Right renal cortex interstitium (tissue), 3 donors: ENCODE measurements around the gene ALCAM. TPM values are rescaled to one million over a fixed set of nuclear protein-coding genes. Genes with fewer than 3 reads are reported as not detected.

Experiments used
- DNase-seq, 3 donors: peaks; one replicate each; pipeline ENCODE4 v3.0.0-alpha.2; 2013; ENCODE audit warnings: low read depth in 3 of 3, low spot score in 2 of 3
- polyA plus RNA-seq, 3 donors: library from polyadenylated mRNA; unstranded; fragments of 120-200 nt; gene quantifications; one replicate each; pipeline ENCODE4 v1.2.1, GENCODE V29; 2013; ENCODE audit not compliant: insufficient read length in 3 of 3

ALCAM gene
- polyA plus RNA-seq, 3 donors, result 141 to 148 (median 143) TPM

DNA sequence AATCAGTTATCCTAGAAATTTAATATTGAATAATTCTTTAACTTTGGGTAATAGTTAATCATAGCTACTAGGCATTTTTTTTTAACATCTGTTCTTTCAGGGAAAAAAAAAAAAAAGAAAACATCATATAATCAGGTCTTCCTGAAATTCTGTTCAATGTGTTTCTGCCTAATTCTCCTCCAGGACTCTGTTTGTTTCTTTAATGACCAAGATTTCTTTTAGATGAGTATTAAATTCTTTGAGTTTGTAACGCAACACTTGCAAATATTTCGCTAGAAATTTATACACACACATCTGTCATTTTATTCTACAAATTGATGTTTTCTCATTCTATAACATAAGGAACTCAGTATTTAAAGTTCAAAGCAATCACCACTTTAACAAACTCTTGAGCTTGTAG, 56.7 kb downstream of the ALCAM start:
- no peak for DNase-seq

DNA sequence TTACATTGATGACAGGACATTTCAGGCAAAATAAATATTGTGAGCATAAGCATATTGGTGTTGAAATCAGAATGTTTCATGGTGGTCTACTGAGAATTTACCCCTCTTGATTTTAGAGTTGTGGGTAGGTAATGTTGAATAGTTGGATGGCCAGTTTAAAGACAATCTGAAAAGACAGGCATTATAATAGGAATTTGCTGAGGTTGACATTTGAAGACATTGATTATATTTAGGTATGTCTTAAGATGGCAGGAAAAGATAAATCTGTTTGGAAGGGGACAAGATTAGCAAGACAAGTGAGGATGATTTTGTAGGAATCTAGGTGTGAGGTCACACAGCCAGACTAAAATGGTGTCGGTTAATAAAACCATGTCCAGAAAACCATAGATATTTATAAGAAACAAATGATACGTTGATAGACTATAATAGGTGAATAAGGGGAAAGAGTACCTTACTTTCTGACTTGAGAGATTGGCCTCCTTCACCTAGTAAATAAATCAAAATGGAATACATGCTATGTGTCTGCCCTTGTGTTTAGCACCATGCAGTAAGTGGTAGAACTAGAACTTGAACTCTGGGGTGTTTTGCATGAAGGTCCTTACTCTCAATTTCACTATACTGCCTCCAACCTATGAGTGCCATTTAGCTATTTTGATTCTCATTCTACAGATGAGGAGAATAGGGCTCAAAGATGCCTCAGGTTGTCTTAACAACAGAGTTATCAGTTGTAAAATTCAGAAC, 57.9 kb downstream of the ALCAM start:
- DNase-seq, result no peak

DNA sequence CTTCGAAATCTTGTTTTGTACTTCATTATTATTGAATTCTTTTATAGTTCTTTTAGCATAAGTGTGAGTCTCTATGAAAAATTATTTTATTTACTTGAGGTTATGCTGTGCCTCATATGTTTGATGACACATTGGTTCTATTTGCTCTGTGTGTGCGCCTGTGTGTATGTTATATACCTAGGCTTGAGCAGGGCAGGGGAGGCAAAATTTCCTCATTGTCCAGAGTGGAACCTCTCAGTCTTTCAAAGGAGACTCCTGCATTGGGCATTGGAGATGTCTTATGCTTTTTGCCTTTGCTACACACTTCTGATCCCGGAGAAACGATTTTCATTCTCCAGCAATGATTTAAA, 58.4 kb downstream of the ALCAM start:
- DNase-seq, result no peak

DNA sequence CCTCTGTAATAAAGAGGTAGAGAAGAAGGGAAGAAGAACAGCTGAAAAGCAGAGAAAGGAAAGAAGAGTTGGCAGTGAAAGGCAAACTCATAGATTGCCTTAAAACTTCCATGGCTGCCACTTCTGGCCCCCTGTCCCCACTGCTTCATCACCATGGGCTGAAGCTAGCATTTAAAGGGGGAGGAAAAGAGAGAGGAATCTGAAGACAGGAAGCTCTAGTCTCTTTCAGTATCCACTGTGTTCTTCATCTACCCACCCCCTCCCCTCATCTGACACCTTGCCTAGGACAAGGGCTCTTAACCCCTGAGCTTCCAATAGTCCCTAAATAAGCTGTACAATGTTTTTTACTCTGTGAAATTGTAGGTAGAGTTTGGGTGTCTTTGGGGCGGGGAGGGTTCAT, 60.6 kb downstream of the ALCAM start:
- no peak for DNase-seq

DNA sequence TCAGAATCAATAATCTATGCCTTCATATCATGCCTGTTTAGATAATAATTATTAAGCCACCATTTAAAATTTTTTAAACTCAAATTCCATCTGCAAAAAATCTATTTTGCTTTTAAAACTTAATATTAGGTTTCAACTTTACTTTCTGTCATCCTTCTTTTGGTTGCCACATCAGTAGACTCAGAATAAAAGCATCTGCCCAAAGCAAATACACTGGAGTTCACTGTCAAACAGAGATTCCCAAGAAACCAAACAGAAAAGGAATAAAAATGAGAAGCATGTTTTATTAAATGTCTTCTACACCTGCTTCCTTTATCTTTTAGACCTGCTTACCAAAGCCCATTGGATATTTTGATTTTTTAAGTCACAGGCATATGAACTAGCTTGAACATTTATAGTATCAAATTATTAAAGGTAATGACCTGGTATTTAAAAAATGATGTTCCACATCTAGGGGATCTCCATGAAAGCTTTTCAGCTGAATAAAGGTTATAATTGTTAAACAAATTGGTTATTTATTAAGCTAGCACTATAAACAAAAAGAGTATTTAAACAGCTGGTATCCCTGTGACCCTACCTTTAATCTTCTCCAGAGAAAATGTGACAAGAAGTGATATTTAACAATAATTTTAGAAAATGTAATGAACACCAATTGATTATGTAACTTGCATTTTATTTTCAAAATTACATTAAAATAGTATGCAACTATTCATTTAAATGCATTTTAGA, 62.5 kb downstream of the ALCAM start:
- DNase-seq, result no peak

DNA sequence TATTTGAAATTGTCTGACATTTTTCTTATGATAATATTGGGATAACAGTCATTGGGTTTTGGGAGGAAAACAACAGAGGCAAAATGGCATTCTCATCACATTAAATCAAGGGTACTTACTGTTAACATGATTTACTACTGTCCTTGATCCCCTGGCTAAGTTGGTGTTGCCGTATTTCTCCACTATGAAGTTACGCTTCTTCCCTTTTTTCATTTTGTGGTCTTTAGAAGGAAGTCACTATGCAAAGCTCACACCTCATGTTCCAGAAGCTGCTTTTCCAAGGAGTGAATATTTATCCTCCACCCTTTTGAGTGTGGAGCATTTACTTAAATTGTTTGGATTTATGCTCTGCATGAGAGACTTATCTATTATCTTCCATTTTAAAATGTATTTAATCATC, 63.7 kb downstream of the ALCAM start:
- DNase-seq, result no peak

DNA sequence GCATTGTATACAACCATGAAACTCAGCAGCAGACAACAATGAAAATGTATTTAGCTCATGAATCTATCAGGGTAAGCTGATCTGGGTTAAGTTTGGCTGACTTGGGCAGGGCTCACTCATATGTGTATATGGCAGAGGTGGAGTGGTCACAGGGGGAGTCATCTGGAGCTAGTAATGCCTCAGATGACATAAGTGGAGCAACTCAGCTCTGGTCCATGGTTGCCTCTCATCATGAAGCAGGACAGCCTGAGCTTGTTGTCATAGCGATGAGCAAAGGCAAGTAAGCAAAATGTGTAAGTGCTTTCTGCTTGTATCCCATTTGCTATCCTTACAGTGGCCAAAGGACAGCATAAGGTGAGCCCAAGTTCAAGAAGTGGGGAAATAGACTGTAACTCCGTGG, 64.5 kb downstream of the ALCAM start:
- DNase-seq, result no peak

DNA sequence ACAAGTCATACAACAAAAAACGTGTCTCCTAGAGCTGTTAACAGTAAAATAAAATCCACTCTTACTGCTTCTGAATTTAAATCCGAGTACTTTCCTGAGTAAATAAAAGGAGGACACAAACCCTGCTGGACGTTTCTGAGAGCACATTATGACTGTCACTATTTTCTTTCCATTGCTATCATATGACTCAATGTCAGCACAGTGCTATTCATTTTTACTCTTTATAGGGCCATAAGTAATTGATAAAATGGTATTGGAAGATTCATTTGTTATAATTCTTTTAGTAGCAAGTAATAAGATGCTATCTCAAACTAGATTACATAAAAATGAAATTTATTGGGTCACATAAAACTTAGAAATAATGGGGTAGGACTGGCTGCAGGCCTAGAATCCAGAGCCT, 68.6 kb downstream of the ALCAM start:
- no peak for DNase-seq

DNA sequence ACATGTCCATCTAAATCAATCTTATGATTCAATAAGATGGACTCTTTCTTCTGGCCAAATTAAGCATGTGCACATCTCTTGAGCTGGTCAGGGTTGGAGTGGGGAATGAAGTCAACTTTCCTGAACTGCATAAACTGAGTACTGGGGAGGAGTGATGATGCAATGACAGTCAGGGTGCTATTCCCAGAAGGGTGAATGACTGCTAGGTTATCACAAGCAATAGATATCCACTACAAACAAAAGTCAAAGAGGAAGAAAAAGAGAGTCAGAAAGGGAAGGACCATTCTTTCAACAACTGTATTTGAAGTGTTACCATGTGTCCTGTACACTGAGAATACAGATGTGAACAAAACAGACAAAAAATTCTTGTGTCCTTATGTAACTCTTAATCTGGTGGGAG, 70.0 kb downstream of the ALCAM start:
- no peak for DNase-seq

DNA sequence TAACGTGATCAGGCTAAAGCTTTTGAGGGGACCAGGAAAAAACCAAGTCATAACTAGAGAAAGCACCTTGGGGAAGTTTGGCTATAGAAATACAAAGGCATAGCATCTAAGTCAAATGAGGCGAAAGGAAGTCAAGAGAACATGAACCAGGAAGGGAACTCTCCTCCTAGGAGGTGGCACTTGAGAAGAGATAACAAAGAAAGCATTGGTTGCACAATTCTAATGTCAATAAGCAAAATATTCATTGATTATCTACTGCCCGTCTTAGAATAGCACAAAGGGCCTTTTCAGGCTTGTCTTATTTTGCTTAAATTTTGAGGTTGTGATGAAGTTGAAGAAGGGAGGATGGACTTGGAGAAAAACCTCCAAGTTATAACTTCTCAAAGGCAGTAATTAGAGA, 73.4 kb downstream of the ALCAM start:
- DNase-seq, result no peak

DNA sequence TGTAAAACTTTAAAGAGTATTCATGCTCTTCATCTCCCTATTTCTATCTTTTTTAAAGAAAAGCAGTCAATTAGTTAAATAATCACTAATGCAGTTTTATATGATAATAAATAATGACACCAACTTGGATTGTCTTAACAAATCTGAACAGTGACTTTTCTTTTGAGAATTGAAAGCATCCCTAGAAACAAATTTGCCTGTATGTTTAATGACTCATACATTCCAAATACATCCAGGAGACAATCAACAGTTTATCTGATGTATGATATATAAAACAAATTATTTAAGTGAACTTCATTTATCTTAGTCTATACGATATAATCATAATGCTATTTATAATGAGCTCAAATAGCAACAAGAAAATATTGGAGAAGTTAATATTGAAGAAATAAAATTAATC, 78.0 kb downstream of the ALCAM start:
- DNase-seq, result no peak

DNA sequence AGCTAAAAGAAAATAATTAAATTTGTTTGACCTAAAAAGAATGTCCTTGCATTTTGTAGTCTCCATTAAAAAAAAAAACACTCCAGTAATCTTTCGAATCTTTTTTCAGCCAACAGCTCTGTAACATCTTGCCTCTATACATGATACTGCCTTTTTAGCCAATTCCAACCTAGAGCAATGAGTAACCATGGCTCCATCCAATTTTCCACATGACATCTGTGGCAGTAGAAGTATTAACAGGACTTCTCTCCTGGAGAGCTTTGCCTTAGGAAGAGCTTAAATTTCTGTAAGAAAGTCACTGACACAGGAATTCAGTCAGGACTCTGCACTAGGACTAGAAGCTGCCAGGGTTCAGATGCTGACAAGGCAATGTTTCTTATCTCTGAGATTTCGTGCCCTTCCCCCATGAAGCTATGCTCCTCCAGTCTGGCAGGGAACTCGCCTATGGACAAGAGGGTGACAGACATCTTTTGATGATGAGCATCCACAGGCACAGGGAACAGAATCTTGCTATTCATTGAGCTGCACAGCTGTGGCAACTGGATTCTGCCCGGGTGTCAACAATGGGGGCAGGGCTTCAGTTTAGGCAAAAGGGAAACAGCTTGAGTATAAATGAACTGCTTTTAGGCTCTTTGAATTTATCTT, 81.8 kb downstream of the ALCAM start:
- no peak for DNase-seq

DNA sequence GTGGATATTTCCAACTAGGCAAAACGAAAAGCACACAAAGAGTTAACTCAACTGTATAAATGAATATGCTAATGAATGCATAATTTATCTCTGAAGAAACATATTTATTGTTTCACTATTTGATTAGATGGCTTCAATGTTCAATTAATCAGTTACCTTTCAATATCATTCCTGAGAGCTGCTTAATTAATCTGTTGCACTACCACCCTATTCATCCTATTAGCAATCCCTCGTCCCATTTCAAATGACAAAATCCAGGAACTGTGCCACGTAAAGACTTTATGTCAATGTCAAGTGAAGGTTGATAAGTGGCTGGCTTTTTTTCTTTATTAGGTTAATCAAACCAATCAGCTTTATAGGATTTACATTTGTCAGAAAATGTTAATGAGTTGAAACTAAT, 82.7 kb downstream of the ALCAM start:
- no peak for DNase-seq

DNA sequence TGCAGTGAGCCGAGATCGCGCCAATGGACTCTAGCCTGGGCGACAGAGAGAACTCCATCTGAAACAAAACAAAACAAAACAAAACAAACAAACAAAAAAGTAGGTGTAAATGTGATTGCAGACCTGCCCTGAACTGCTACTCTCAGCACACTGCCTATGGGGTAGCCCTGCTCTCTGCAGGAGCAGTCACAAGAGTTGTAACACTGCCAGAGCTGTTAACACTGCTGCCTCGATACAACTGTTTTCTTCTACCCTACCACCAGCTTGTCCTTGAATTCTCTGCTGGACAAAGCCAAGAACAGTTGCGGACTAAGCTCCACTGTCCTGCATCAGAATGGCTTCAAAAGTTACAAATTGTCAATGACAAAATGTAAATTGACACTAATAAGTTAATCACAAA, 89.3 kb downstream of the ALCAM start:
- DNase-seq, result no peak

DNA sequence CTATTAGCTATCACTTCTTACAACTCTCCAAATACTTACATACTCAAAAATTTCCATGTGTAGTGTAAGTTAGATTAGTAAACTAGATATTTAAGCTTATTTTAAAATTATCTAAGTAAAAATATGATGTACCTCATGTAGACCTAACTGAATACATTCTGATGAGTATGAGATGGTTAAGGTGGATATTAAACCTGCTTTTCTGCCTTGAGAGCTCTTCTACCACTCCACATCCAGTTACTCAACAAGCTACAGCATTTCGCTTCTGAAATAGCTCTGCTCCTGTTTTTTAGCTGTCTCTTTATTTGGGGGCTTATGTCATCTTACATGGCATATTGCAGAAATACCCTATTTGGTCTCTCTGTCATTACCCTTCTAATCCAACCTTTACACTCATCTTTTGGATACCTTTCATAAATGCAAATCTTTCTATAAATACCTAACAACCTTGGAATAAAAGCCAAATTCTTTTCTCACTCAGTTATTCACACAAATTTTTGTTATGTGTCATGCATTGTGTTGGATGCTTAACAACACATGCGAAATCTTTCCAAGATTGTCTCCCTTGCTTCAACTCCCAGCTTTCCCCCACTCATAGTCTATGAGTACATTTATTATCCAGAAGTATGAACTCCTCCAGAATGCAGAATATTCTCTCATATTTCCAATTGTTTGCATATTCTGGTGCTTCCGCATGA, 92.0 kb downstream of the ALCAM start:
- no peak for DNase-seq

DNA sequence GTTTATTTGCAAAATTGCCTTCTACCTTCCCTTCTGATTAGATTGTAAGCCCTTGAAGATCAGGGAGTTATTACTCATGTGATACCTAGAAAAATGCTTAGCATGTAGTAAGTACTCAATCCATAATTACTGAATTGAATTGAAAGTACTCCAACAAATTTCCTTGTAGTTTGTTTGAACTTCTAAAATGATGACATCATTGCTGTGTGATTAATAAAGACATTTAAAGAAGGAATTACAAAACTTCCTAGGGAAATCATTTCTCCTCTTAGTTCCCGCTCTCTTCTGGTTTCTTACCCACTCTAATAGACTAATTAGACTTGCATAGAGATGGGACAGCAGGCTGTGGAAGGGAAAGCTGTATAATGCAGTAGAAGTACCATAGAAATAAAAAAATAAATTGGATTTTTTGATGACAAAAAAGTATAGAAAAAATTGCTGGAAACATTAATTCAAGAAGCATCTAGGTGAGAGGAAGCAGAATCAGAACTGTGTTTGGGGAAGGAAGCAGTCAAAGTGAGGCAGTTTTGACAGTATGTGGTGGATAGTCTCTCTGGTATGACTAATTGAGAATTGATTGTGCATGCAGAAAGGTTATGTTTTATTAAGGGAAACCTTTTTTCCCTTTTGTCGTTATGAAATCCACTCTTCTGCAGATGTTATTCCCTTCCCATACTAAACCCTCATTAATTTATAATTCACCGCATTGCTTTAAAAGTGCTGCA, 93.0 kb downstream of the ALCAM start:
- no peak for DNase-seq

DNA sequence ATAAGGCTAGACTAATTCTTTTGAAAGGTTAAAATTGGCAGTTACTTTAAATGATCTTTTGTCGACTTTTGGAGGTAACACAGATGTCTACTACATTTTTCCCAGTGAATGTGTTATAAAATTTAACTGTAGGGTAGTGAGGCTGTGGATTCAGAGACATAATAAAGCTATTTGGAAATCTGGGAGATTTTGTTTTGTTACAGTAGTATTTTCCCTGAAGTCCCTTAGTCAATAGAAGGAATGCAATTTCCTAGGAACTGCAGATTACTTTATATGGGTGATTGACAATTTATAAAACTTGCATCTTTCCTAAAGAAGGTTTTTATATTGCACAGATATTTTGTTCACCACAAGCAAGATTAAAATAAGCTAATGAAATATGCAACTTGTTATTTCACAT, 96.9 kb downstream of the ALCAM start:
- no peak for DNase-seq

DNA sequence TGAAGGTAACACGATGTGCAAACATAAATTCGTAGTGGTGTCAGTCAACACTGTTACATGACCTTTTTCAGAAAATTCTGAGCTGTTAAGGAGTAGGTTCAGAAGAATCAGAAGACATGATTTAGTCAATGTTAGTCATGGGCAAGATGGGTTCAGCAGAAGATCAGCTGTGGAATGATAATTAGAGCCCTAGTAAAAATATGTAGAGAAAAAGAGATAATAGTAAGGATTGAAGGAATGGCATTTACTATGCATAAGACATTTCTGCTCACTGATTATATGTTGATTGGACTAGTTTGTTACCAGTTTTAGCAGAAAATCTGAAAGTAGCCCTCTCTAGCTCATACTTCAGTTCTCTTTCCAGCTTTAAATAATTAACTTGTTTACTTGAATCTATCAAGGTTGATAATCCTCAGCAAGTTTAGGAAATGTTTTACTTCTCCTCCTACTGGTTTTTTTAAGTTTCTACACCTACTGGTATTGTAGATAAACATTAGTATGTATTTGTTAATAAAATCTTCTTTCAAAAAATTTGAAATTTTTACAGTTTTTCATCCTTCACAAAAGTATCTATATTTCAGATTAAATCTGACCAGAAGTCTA, 98.6 kb downstream of the ALCAM start:
- DNase-seq, result no peak

DNA sequence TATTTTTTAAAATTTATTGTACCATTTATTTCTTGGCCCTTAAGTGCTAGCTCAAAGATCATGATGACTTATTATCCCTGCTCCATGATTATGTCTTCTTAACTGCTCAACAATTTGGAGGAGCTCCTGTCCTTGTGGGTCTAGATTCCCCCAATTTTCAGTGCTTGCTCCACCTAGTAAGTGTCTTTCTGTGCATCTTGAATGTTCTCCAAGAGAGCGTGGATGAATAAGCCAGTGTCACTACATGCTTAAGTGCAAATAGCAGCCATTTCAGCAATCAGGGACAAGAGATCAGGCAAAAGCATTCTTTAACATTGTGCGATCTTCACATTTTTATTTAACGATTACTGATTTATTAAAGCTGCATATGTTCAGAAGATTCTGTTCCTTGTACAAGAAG, 99.4 kb downstream of the ALCAM start:
- DNase-seq, result no peak
